ENCODE results near the gene FAM193B. TPM values are rescaled to one million over a fixed set of nuclear protein-coding genes. Genes with fewer than 3 reads are reported as not detected.

The FAM193B gene
- total RNA-seq, 4 donors from 2014 or later, result 16.5 to 117 (median 39.4) TPM

DNA sequence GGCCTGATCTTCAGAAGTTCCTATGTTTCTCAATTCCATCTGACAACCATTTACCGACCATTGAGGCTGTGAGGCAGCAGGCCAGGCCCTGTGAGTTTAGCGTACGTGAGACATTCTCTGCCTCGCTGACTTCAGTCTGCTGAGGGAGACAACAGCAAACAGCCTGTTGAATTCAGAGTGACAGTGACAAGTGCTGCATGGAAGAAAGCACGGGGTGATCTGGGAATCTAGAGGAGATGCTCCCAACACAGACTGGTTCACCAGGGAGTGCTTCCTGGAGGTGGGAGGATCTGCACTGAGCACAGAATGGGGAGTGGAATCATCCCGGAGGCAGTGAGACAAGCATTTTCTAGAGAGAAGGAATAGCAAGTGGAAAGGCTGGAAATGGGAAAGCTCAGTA is 27.6 kb downstream of the FAM193B start:
- DNase-seq, result no peak
- H3K4me3 ChIP-seq, result no peak overlapping the region
- no peaks in the 10 kb centered on the region for H3K36me3 ChIP-seq
- H3K9me3 ChIP-seq, result no peaks in the 10 kb centered on the region
- H3K27me3 ChIP-seq, result no peaks in the 10 kb centered on the region
- H3K4me1 ChIP-seq, result no peaks in the 10 kb centered on the region
- intact Hi-C loops (cut with DNase I; ENCODE audit: low total_unique reads), result no loop called here
- H3K27ac ChIP-seq, result no peak overlapping the region
- TF ChIP-seq, protein P1, sequence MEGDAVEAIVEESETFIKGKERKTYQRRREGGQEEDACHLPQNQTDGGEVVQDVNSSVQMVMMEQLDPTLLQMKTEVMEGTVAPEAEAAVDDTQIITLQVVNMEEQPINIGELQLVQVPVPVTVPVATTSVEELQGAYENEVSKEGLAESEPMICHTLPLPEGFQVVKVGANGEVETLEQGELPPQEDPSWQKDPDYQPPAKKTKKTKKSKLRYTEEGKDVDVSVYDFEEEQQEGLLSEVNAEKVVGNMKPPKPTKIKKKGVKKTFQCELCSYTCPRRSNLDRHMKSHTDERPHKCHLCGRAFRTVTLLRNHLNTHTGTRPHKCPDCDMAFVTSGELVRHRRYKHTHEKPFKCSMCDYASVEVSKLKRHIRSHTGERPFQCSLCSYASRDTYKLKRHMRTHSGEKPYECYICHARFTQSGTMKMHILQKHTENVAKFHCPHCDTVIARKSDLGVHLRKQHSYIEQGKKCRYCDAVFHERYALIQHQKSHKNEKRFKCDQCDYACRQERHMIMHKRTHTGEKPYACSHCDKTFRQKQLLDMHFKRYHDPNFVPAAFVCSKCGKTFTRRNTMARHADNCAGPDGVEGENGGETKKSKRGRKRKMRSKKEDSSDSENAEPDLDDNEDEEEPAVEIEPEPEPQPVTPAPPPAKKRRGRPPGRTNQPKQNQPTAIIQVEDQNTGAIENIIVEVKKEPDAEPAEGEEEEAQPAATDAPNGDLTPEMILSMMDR (IDR thresholded peaks at IDR 0.05), result no peak
- no peak for TF ChIP-seq POLR2A (IDR thresholded peaks at IDR 0.05)

DNA sequence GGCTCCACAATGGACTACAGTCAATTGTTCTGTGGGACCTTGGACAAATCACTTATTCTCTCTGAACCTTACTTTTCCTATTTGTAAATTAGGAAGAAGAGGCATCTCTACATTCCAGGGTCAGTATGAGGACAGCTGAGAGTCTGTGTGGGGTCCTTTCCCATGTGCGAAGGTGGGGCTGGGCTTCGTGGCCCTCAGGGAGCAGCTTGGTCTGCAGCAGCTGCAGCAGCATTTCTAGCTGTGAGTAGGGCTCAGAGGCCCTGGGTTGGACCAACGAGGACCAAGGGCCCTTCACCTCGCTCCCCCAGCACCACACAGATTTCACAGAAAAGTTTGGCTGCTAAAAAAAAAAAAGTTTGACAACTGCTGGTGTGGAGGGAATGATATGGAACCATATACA is 28.2 kb downstream of the FAM193B start:
- Histone ChIP-seq H3K36me3 (no peaks in the 10 kb centered on the region), H3K9me3 (no peaks in the 10 kb centered on the region), H3K4me1 (no peaks in the 10 kb centered on the region), H3K27ac (no peak overlapping the region), H3K27me3 (no peaks in the 10 kb centered on the region), H3K4me3 (no peak overlapping the region)
- intact Hi-C loops (cut with DNase I; ENCODE audit: low total_unique reads), result no loop called here
- TF ChIP-seq POLR2A (IDR thresholded peaks at IDR 0.05), result no peak
- TF ChIP-seq, protein P1 (IDR thresholded peaks at IDR 0.05), result no peak
- DNase-seq, result no peak

GRCh38 chr5:177524941-177525655 is 29.3 kb downstream of the FAM193B start:
- Histone ChIP-seq H3K4me1 (no peaks in the 10 kb centered on the region), H3K27me3 (no peaks in the 10 kb centered on the region), H3K4me3 (no peak overlapping the region), H3K9me3 (no peaks in the 10 kb centered on the region), H3K27ac (no peak overlapping the region), H3K36me3 (no peaks in the 10 kb centered on the region)
- intact Hi-C loops (cut with DNase I; ENCODE audit: low total_unique reads), result no loop called here
- DNase-seq, result no peak
- TF ChIP-seq POLR2A (IDR thresholded peaks at IDR 0.05), result no peak
- TF ChIP-seq, protein P1 (IDR thresholded peaks at IDR 0.05), result no peak

GRCh38 chr5:177524539-177524900 is 29.8 kb downstream of the FAM193B start:
- Histone ChIP-seq H3K27ac (no peak overlapping the region), H3K4me3 (no peak overlapping the region), H3K36me3 (no peaks in the 10 kb centered on the region), H3K4me1 (no peaks in the 10 kb centered on the region), H3K27me3 (no peaks in the 10 kb centered on the region), H3K9me3 (no peaks in the 10 kb centered on the region)
- intact Hi-C loops (cut with DNase I; ENCODE audit: low total_unique reads), result no loop called here
- TF ChIP-seq, protein P1 (IDR thresholded peaks at IDR 0.05), result no peak
- no peak for TF ChIP-seq POLR2A (IDR thresholded peaks at IDR 0.05)
- DNase-seq, result no peak

DNA sequence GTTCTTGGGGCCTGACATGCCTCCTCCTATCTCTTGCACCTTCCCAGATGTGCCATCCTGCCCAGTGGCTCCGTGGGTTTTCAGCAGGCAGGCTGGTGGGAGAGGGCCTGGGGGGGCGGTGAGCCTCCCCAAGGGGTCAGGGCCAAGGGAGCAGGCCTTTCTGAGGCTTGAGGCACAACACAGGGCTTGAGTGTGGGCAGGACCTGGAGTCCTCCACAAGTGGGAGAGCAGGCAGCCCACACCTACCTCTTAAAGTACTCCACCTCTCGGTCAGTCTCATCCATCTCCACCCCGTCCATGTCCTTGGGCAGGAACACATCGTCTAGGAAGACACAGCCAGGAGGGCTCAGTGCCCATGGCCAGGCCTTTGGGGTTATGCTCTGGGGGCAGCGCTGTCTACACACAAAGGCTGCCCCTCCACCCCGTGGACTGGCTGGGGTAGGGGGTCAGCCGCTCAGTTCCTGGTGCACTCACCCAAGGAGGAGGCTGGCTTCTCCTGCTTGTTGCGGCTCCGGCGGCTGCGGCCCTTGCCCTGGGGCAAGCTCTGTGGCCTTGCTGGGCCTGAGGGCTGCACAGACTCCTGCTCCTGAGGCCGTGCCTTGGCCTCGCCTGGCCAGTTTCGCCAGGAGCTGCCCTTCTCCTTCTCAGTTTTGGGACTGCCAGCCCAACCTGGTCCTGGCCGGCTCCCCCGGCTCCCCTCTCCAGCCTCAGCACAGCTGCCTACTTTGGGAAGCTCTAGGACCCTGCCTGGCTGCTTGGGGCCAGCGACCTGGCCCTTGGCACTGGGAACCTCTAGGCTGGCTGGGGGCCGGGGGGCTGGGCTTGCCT is 30.4 kb downstream of the FAM193B start:
- intact Hi-C loops (cut with DNase I; ENCODE audit: low total_unique reads), result no loop called here
- no peaks in the 10 kb centered on the region for H3K27me3 ChIP-seq
- TF ChIP-seq, protein P1 (IDR thresholded peaks at IDR 0.05), result no peak
- no peak for TF ChIP-seq POLR2A (IDR thresholded peaks at IDR 0.05)
- H3K27ac ChIP-seq, result no peak overlapping the region
- H3K4me1 ChIP-seq, result no peaks in the 10 kb centered on the region
- no peak overlapping the region for H3K4me3 ChIP-seq
- H3K9me3 ChIP-seq, result no peaks in the 10 kb centered on the region
- DNase-seq, result no peak
- H3K36me3 ChIP-seq, result no peaks in the 10 kb centered on the region

Data from uterus (tissue), 4 donors.